Ascending aorta (tissue), 2 donors: ENCODE results near the gene ROR1. TPM values are rescaled to one million over a fixed set of nuclear protein-coding genes. Genes with fewer than 3 reads are reported as not detected.

Source experiments
- DNase-seq, 2 donors: peaks; one replicate each; pipeline ENCODE4 v3.0.0-alpha.2; 2019; ENCODE audit warnings: low spot score in 2 of 2
- H3K27ac ChIP-seq, 2 donors: fragments of 200-600 bp; sonication (generic); one replicate each; pipeline ENCODE4 v1.5.1; 2016 to 2017; ENCODE audit warnings: mild to moderate bottlenecking in 1 of 2
- H3K27me3 ChIP-seq: fragments of 200-600 bp; sonication (generic); one replicate; pipeline ENCODE4 v1.5.1; 2017
- H3K36me3 ChIP-seq, 2 donors: fragments of 200-600 bp; sonication (generic); one replicate each; pipeline ENCODE4 v1.5.1; 2016
- H3K4me1 ChIP-seq, 2 donors: fragments of 200-600 bp; sonication (generic); one replicate each; pipeline ENCODE4 v1.5.1; 2016 to 2017; ENCODE audit warnings: mild to moderate bottlenecking in 1 of 2
- H3K4me3 ChIP-seq, 2 donors: fragments of 200-600 bp; sonication (generic); one replicate each; pipeline ENCODE4 v1.5.1; 2016 to 2017; ENCODE audit warnings: mild to moderate bottlenecking in 1 of 2
- H3K9me3 ChIP-seq, 2 donors: fragments of 200-600 bp; sonication (generic); one replicate each; pipeline ENCODE4 v1.5.1; 2016
- intact Hi-C: fragments of 100-400 bp; cut with DNase I; formaldehyde crosslinking; loops from one replicate; pipeline ENCODE4 v1.15.1; 2023
- total RNA-seq: library from RNA; depleted of rRNA; stranded (reverse); fragments of >200 nt; gene quantifications from one replicate; pipeline ENCODE4 v1.1.0, GENCODE V29; 2016
- TF ChIP-seq, protein P1 (sequence below), 3 experiments: fragments of 200-600 bp in 2 of 3; fragments of 450-650 bp in 1 of 3; sonication (generic) in 2 of 3; IDR thresholded peaks; one replicate each; pipeline ENCODE4 v1.5.1; 2016 to 2019; ENCODE audit warnings: antibody characterized with exemption in 3 of 3, mild to moderate bottlenecking in 1 of 3, moderate library complexity in 1 of 3

The ROR1 gene
- total RNA-seq, 1 donor from 2014 or later, result 115 TPM

GRCh38 chr1:64147045-64147724 lies 373.4 kb downstream of the ROR1 start:
- TF ChIP-seq, protein P1, sequence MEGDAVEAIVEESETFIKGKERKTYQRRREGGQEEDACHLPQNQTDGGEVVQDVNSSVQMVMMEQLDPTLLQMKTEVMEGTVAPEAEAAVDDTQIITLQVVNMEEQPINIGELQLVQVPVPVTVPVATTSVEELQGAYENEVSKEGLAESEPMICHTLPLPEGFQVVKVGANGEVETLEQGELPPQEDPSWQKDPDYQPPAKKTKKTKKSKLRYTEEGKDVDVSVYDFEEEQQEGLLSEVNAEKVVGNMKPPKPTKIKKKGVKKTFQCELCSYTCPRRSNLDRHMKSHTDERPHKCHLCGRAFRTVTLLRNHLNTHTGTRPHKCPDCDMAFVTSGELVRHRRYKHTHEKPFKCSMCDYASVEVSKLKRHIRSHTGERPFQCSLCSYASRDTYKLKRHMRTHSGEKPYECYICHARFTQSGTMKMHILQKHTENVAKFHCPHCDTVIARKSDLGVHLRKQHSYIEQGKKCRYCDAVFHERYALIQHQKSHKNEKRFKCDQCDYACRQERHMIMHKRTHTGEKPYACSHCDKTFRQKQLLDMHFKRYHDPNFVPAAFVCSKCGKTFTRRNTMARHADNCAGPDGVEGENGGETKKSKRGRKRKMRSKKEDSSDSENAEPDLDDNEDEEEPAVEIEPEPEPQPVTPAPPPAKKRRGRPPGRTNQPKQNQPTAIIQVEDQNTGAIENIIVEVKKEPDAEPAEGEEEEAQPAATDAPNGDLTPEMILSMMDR (IDR thresholded peaks at IDR 0.05), result no peak
- no peak overlapping the region for H3K27ac ChIP-seq
- intact Hi-C loops, result no loop called here

GRCh38 chr1:64147759-64148158 lies 373.9 kb downstream of the ROR1 start:
- TF ChIP-seq, protein P1 (IDR thresholded peaks at IDR 0.05), result no peak
- Histone ChIP-seq H3K27ac (no peak overlapping the region), H3K36me3 (peaks cover 0 to 24% of the 10 kb centered on the region in 2 donors), H3K4me1 (peaks cover 0 to 5% of the 10 kb centered on the region in 2 donors), H3K27me3 (no peaks in the 10 kb centered on the region), H3K4me3 (no peak overlapping the region), H3K9me3 (no peaks in the 10 kb centered on the region)
- intact Hi-C loops, result no loop called here
- DNase-seq, result no peak

More at GRCh38 chr1:64147045-64147724, 373.4 kb downstream of the ROR1 start:
- Histone ChIP-seq H3K4me1 (peaks cover 0 to 5% of the 10 kb centered on the region in 2 donors), H3K36me3 (peaks cover 0 to 25% of the 10 kb centered on the region in 2 donors), H3K4me3 (no peak overlapping the region), H3K27me3 (no peaks in the 10 kb centered on the region), H3K9me3 (no peaks in the 10 kb centered on the region)
- DNase-seq, result no peak

GRCh38 chr1:64150266-64150665 lies 376.4 kb downstream of the ROR1 start:
- H3K9me3 ChIP-seq, result no peaks in the 10 kb centered on the region
- TF ChIP-seq, protein P1 (IDR thresholded peaks at IDR 0.05), result no peak
- H3K4me1 ChIP-seq, result peaks cover 0 to 5% of the 10 kb centered on the region in 2 donors
- intact Hi-C loops, result no loop called here
- peaks cover 0 to 9% of the 10 kb centered on the region in 2 donors for H3K36me3 ChIP-seq
- no peak overlapping the region for H3K27ac ChIP-seq
- no peak for DNase-seq
- no peak overlapping the region for H3K4me3 ChIP-seq
- H3K27me3 ChIP-seq, result no peaks in the 10 kb centered on the region

DNA sequence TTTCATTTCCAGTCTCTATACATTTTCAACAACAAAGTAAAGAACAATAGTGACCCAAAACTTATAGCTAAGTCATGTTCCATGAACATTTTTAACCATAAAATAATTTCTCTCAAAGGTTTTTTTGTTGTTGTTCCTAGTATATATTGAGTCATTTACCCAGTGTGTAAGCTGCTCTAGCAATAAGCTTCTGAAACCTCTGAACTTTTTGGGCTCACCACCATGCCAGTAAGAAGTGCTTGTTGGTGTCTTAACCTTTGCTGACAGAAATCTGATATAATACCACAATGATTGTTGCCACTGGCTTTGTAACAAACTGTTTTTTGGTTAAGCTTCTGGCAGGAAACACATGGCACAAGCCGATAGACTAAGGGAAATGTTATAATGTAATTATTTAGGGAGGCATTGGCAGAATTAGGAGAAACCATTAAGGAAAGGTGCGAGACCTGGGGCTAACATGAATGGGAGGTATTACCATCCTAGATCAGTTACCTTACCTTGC lies 377.0 kb downstream of the ROR1 start:
- Histone ChIP-seq H3K36me3 (peaks cover 0 to 9% of the 10 kb centered on the region in 2 donors), H3K4me1 (peaks cover 0 to 5% of the 10 kb centered on the region in 2 donors), H3K27me3 (no peaks in the 10 kb centered on the region), H3K4me3 (no peak overlapping the region), H3K27ac (no peak overlapping the region), H3K9me3 (no peaks in the 10 kb centered on the region)
- no peak for DNase-seq
- TF ChIP-seq, protein P1 (IDR thresholded peaks at IDR 0.05), result no peak
- intact Hi-C loops, result no loop called here

GRCh38 chr1:64155278-64155677 lies 381.5 kb downstream of the ROR1 start:
- TF ChIP-seq, protein P1 (IDR thresholded peaks at IDR 0.05), result no peak
- intact Hi-C loops, result no loop called here
- no peaks in the 10 kb centered on the region for H3K9me3 ChIP-seq
- H3K4me3 ChIP-seq, result no peak overlapping the region
- no peak overlapping the region for H3K27ac ChIP-seq
- H3K27me3 ChIP-seq, result no peaks in the 10 kb centered on the region
- H3K36me3 ChIP-seq, result peaks cover 0 to 10% of the 10 kb centered on the region in 2 donors
- H3K4me1 ChIP-seq, result peaks cover 0 to 2% of the 10 kb centered on the region in 2 donors
- DNase-seq, result no peak
